SK-N-SH (cell line): ENCODE measurements around the gene TRAF7.
"Not testable (repeated sequence)": the region's sequence is repeated elsewhere in the genome, so short reads cannot be mapped to it uniquely, and the experiment has no call there.

Source experiments
- POLR2AphosphoS5 ChIP-seq: IDR thresholded peaks from 2 replicates; pipeline ENCODE4 v1.6.1; 2012; ENCODE audit warnings: low read depth, low read length
- TAF1 ChIP-seq: IDR thresholded peaks from 2 replicates; pipeline ENCODE4 v1.6.1; 2012; ENCODE audit warnings: low read depth, mild to moderate bottlenecking, low read length, moderate library complexity, borderline replicate concordance

DNA sequence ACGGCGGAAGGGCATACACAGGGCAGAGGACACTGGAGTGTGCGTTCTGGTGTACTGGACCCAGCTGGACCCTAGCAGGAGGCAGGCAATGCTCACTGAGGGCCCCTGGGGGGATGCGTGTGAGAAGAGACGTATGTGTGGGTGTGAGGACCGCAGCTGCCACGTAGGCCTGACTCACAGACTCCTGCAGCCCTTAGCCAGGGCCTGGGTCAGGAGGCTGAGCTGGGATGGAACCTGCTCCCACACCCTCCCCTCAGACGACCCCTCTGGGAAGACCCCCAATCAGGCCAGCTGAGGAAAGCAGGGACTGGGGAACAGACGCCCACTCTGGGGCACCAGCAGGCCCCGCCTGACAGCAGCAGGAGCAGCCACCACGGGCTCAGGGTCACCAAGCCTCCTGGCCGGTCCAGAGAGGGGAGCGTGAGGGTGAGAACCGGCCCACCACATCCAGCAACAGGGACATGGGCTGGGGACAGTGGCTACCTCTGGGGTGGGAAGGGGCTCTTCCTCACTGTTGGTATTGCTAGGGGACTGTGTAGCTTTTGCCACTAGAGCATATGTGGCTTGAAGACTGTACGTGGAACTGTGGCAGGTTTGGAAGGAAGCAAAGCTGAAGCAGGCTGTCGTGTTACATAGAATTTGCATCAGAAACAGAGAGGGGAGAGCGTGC, 48.3 kb upstream of the TRAF7 start:
- not testable (repeated sequence) for TF ChIP-seq POLR2AphosphoS5, TAF1
